Right ventricle myocardium inferior (tissue), 1 donor: Measurements from ENCODE around the gene ADGRL1. TPM values are rescaled to one million over a fixed set of nuclear protein-coding genes. Genes with fewer than 3 reads are reported as not detected.
"Not testable (repeated sequence)": the region's sequence is repeated elsewhere in the genome, so short reads cannot be mapped to it uniquely, and the experiment has no call there.

Experiments used
- ATAC-seq: fragments of 200-7000 bp; cut with Tn5 transposase; one replicate; pipeline ENCODE4 v1.9.1; 2020; ENCODE audit warnings: mild to moderate bottlenecking, moderate library complexity
- DNase-seq: peaks from one replicate; pipeline ENCODE4 v3.0.0; 2021; ENCODE audit errors: missing footprints
- intact Hi-C: fragments of 100-400 bp; cut with DNase I; formaldehyde crosslinking; loops from one replicate; pipeline ENCODE4 v1.11.0; 2022
- total RNA-seq: library from RNA; stranded (reverse); fragmentation: NEBNext Ultra II Directional; extraction: Animal tissue kit (Norgen Biotek cat#: 25700); gene quantifications from one replicate; pipeline ENCODE4 v1.2.1, GENCODE V29; 2021
- donor health status: DM: no; HTN: yes; CAD: no; lungs with severe emphysema.

The ADGRL1 gene
- total RNA-seq, 1 donor from 2014 or later: 27.0 TPM

- intact Hi-C loops, DNase-seq, ATAC-seq: not testable (repeated sequence)
Observed at GRCh38 chr19:14226498-14226897, 20.5 kb upstream of the ADGRL1 start.

- intact Hi-C loops: no loop called here
- DNase-seq: no peak
- ATAC-seq: no peak
Observed at GRCh38 chr19:14222886-14223285, 16.9 kb upstream of the ADGRL1 start.

GRCh38 chr19:14221345-14221744, 15.4 kb upstream of the ADGRL1 start:
- ATAC-seq, DNase-seq, intact Hi-C loops: not testable (repeated sequence)

- DNase-seq (no peak), ATAC-seq (no peak)
- intact Hi-C loops: no loop called here
Observed at GRCh38 chr19:14218620-14219330, 12.8 kb upstream of the ADGRL1 start.

- peak; percentile 23 for ATAC-seq
- intact Hi-C loops, DNase-seq: not testable (repeated sequence)
Observed at GRCh38 chr19:14217886-14218285, 11.9 kb upstream of the ADGRL1 start.

GRCh38 chr19:14214580-14214979, 8.6 kb upstream of the ADGRL1 start:
- ATAC-seq (no peak), DNase-seq (no peak)
- intact Hi-C loops: no loop called here

- intact Hi-C loops, ATAC-seq, DNase-seq: not testable (repeated sequence)
Observed at GRCh38 chr19:14210182-14210581, 4.2 kb upstream of the ADGRL1 start.

DNA sequence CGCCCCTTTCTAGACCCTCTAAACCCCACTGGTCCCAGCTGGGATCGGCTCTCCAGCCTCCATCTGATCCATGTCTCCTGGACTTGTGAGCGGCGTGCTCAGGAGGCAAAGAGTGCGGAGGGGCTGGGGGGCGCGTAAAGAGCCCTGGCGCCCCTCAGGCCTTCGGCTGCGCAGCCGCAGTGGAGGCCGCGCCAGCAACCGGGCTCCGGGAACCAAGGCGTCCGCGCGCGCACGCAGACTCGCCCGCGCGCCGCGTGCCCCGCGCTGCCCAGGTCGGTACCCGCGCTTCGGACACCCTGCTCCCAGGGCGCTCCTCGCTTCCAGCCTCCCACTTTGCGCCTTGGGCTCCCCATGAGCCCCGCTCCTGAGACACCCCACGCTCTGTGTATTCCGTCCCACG, 3.4 kb upstream of the ADGRL1 start:
- ATAC-seq, DNase-seq: not testable (repeated sequence)
- intact Hi-C loops: loop anchor here (10.0 kb wide), 1 partner anchor 135 kb away; no protein-coding TSS in a partner anchor

DNA sequence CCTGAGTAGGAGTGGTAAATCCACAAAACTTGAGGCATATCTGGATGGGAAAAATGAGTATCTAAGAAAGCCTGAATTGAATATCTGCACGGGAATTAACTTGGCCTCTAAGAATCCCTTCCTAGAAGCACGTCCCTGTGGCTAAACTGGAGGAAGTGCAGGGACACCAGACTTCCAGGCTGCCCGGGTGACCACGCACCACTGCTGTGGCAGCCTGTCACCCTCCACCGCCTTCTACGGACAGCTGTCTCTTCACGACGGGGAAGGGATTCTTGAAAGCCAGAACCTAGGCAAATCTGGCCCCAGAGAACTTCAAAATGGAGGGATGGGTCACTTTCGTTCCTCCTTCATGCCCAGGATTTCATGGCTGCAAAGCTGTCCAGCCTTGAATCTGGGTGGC, 2.5 kb upstream of the ADGRL1 start:
- ATAC-seq, DNase-seq: not testable (repeated sequence)
- intact Hi-C loops: loop anchor here (10.0 kb wide), 1 partner anchor 136 kb away; no protein-coding TSS in a partner anchor

- not testable (repeated sequence) for ATAC-seq, DNase-seq
- intact Hi-C loops: loop anchor here (10.0 kb wide), 1 partner anchor 137 kb away; no protein-coding TSS in a partner anchor
Observed at GRCh38 chr19:14207796-14208195, 1.8 kb upstream of the ADGRL1 start.

- ATAC-seq (peak; percentile 95), DNase-seq (peak; percentile 91)
- intact Hi-C loops: loop anchor here (10.0 kb wide), 1 partner anchor 138 kb away; no protein-coding TSS in a partner anchor
Observed at GRCh38 chr19:14206737-14207726, 1.1 kb upstream of the ADGRL1 start.

- intact Hi-C loops: loop anchor here (10.0 kb wide), 1 partner anchor 138 kb away; no protein-coding TSS in a partner anchor
- DNase-seq, ATAC-seq: not testable (repeated sequence)
Observed at GRCh38 chr19:14206308-14206707, 339 bp upstream of the ADGRL1 start.

DNA sequence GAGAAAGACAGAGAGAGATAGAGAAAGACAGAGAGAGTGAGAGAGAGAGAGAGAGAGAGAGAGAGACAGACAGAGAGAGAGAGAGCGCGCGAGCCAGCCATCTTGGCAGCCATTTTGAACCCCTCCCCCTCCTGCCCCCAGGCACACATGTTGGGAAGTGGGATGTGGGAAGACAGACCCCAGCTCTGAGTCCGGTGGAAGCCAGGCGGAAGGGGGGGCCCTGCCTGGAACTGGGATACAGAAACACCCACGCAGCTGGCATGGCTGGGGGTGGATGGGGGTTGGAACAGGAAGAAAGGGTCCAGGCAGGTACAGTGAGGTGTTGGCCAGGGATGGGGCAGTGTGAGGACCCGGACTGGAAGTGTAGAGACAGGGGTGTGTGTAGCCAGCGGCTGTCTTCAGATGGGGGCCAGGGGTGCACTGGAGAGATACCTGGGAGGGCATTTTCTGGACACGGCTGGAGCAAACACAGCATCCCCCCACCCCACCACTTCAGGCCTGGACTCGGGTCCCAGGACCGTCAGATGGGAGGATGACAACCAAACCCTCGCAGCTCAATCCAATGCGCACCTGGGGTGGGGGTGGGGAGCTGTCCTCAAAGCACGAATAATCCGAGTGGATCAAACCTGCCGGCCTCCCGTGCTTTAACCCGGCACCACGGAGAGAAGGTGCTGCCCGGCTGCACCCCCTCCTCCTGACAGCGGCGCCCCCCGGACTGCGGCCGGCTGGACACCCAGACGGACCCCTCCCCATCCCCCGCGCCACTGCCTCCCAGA, 1.1 kb downstream of the ADGRL1 start:
- not testable (repeated sequence) for ATAC-seq

GRCh38 chr19:14204219-14204618, 1.8 kb downstream of the ADGRL1 start:
- not testable (repeated sequence) for ATAC-seq, DNase-seq
- intact Hi-C loops: loop anchor here (10.0 kb wide), 1 partner anchor 141 kb away; no protein-coding TSS in a partner anchor

More for the DNA sequence above, 1.1 kb downstream of the ADGRL1 start:
- DNase-seq: not testable (repeated sequence)
- intact Hi-C loops: loop anchor here (10.0 kb wide), 1 partner anchor 140 kb away; no protein-coding TSS in a partner anchor

DNA sequence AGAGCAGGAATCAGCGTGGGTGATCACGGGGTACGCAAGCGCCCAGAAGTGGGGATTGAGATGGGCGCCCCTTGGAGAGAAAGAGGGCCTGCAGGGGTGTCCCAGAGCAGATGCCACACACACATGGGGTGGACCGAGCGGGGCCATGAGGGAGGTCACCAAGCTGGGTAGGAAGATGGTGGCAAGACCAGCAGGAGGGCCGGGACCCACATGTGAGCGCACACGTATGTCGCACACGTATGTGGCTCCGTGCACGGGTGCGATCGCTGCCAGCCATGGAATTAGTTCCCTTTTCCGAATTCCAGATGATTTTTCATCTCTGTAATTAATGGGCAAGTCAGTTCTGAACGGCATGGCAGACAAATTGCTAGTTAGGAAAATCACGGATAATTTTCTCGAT, 2.2 kb downstream of the ADGRL1 start:
- not testable (repeated sequence) for DNase-seq, ATAC-seq
- intact Hi-C loops: loop anchor here (10.0 kb wide), 1 partner anchor 141 kb away; no protein-coding TSS in a partner anchor

DNA sequence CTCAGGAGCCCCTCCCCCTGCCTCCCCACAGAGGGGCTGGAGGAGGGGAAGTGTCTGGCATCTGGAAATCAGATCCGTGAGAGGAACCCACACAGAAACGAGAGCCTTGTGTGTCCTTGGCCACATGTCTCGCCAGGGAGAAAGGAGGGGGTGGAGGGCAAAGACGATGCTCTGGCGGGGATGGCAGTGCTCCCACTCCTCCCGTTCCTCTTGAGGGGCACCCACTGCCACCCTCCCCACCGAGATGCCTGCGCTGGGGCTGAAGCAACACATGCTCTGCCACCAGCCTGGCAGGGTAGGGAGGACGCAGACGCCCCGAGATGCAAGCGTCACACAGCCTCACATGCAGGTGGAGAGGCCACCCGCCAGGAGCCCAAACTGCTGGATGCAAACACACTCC, 2.8 kb downstream of the ADGRL1 start:
- DNase-seq (no peak), ATAC-seq (no peak)
- intact Hi-C loops: loop anchor here (10.0 kb wide), 1 partner anchor 142 kb away; no protein-coding TSS in a partner anchor

DNA sequence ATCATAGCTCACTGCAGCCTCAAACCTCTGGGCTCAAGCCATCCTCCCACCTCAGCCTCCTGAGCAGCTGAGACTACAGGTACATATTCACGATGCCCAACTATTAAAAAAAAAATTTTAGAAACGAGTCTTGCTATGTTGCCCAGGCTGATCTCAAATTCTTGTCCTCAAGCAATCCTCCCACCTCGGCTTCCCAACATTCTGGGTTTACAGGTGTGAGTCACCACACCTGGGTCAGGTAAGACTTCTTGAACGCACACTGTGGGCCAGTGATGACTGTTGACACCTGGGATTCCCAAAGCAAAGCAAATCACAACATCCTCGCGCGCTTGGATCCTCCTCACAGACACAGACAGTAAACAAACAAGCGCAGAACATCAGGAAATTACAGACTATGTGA, 4.5 kb downstream of the ADGRL1 start:
- not testable (repeated sequence) for ATAC-seq, DNase-seq
- intact Hi-C loops: loop anchor here (10.0 kb wide), 1 partner anchor 143 kb away; no protein-coding TSS in a partner anchor
